ENCODE data around the gene C3orf52. TPM values are rescaled to one million over a fixed set of nuclear protein-coding genes. Genes with fewer than 3 reads are reported as not detected.

The C3orf52 gene
- total and polyA plus RNA-seq, 10 of the 15 experiments (the other 5 are each of a cell fraction or from before 2014, with no cell fraction given) = 0.15 to 1.9 (median 0.73) TPM

GRCh38 chr3:112122870-112123269, 36.7 kb downstream of the C3orf52 start (continued):
- peak; percentile 47 for TF ChIP-seq BCL3 (IDR thresholded peaks at IDR 0.05; ENCODE audit: borderline replicate concordance, insufficient read depth, low read depth, low read length, poor library complexity, severe bottlenecking)
- peak; percentile 78 for TF ChIP-seq ZNF687 (IDR thresholded peaks at IDR 0.05)
- 0 out of 2 replicates have a peak, but pooled peaks have one; percentile 2 for TF ChIP-seq ZBTB4 (CRISPR knock-in tag; IDR thresholded peaks at IDR 0.05)
